Measurements from ENCODE around the gene CBFA2T2. TPM values are rescaled to one million over a fixed set of nuclear protein-coding genes. Genes with fewer than 3 reads are reported as not detected.
"Not testable (repeated sequence)": the region's sequence is repeated elsewhere in the genome, so short reads cannot be mapped to it uniquely, and the experiment has no call there.

Gene CBFA2T2
- total and polyA plus RNA-seq, 4 experiments from 2014 or later, result 16.5 to 43.4 (median 33.6) TPM

- no peak overlapping the region for H3K4me3 Mint-ChIP-seq
- Histone ChIP-seq H3K27me3 (ENCODE audit: insufficient read depth, low read length) (no peaks in the 10 kb centered on the region), H3K9me3 (ENCODE audit: control insufficient read depth in 1 of 2, low read length in 2 of 2) (no peaks in the 10 kb centered on the region), H3K4me3 (ENCODE audit: low read length in 2 of 2) (no peak overlapping the region), H3K27ac (ENCODE audit: low read depth, low read length) (no peak overlapping the region), H3K4me1 (ENCODE audit: insufficient read depth, low read length) (no peaks in the 10 kb centered on the region), H3K36me3 (ENCODE audit: insufficient read depth, low read length) (no peaks in the 10 kb centered on the region)
- DNase-seq, result no peak
- no peaks in the 10 kb centered on the region for H3K36me3 Mint-ChIP-seq
- peak overlapping the region in 1 of 7 donors; percentile 13 for H3K27ac Mint-ChIP-seq
- intact Hi-C loops (cut with micrococcal nuclease), result no loop called here
- ChIA-PET CTCF (ENCODE audit: partially characterized antibody) (interaction anchor here (0.7 to 1.8 kb wide), 3 partner anchors 9 to 208 kb away, joined by 3 to 9 read pairs (median 3); no protein-coding TSS in a partner anchor), POLR2A (ENCODE audit: partially characterized antibody) (no interaction called here)
- no peaks in the 10 kb centered on the region for H3K9me3 Mint-ChIP-seq
- no peaks in the 10 kb centered on the region for H3K27me3 Mint-ChIP-seq
- H3K4me1 Mint-ChIP-seq, result peaks cover 0 to 1% (median 0%) of the 10 kb centered on the region in 4 donors
Observed at GRCh38 chr20:33459599-33459998, 30.3 kb upstream of the CBFA2T2 start.

GRCh38 chr20:33460711-33461110 is 29.2 kb upstream of the CBFA2T2 start:
- Mint-ChIP-seq H3K27ac (no peak overlapping the region), H3K4me3 (no peak overlapping the region), H3K9me3 (no peaks in the 10 kb centered on the region), H3K4me1 (peaks cover 0 to 2% (median 0%) of the 10 kb centered on the region in 4 donors), H3K27me3 (no peaks in the 10 kb centered on the region), H3K36me3 (no peaks in the 10 kb centered on the region)
- Histone ChIP-seq H3K4me3 (ENCODE audit: low read length in 2 of 2) (no peak overlapping the region), H3K36me3 (ENCODE audit: insufficient read depth, low read length) (no peaks in the 10 kb centered on the region), H3K27me3 (ENCODE audit: insufficient read depth, low read length) (no peaks in the 10 kb centered on the region), H3K9me3 (ENCODE audit: control insufficient read depth in 1 of 2, low read length in 2 of 2) (no peaks in the 10 kb centered on the region), H3K27ac (ENCODE audit: low read depth, low read length) (no peak overlapping the region), H3K4me1 (ENCODE audit: insufficient read depth, low read length) (no peaks in the 10 kb centered on the region)
- ChIA-PET POLR2A (ENCODE audit: partially characterized antibody) (interaction anchor here (0.6 kb wide), 1 partner anchor 36 kb away, joined by 3 read pairs; no protein-coding TSS in a partner anchor), CTCF (ENCODE audit: partially characterized antibody) (interaction anchor here (0.7 to 1.8 kb wide), 4 partner anchors 10 to 207 kb away, joined by 3 to 9 read pairs (median 4); no protein-coding TSS in a partner anchor)
- no peak for DNase-seq
- intact Hi-C loops (cut with micrococcal nuclease), result no loop called here

GRCh38 chr20:33463332-33464101 is 26.4 kb upstream of the CBFA2T2 start:
- H3K4me1 Mint-ChIP-seq, result peaks cover 0 to 2% (median 0%) of the 10 kb centered on the region in 4 donors
- H3K4me3 Mint-ChIP-seq, result no peak overlapping the region
- no peak overlapping the region for H3K27ac ChIP-seq (ENCODE audit: low read depth, low read length)
- H3K4me1 ChIP-seq (ENCODE audit: insufficient read depth, low read length), result no peaks in the 10 kb centered on the region
- no peaks in the 10 kb centered on the region for H3K27me3 Mint-ChIP-seq
- no peaks in the 10 kb centered on the region for H3K36me3 Mint-ChIP-seq
- no peaks in the 10 kb centered on the region for H3K36me3 ChIP-seq (ENCODE audit: insufficient read depth, low read length)
- ChIA-PET POLR2A (ENCODE audit: partially characterized antibody) (interaction anchor here (1.3 kb wide), 1 partner anchor 205 kb away, joined by 5 read pairs; no protein-coding TSS in a partner anchor), CTCF (ENCODE audit: partially characterized antibody) (no interaction called here)
- intact Hi-C loops (cut with micrococcal nuclease), result no loop called here
- H3K27ac Mint-ChIP-seq, result peak overlapping the region in 3 of 7 donors; percentile 7 to 55 (median 22)
- H3K9me3 ChIP-seq (ENCODE audit: control insufficient read depth in 1 of 2, low read length in 2 of 2), result no peaks in the 10 kb centered on the region
- no peaks in the 10 kb centered on the region for H3K27me3 ChIP-seq (ENCODE audit: insufficient read depth, low read length)
- no peaks in the 10 kb centered on the region for H3K9me3 Mint-ChIP-seq
- no peak overlapping the region for H3K4me3 ChIP-seq (ENCODE audit: low read length in 2 of 2)
- DNase-seq, result no peak

- H3K4me1 ChIP-seq (ENCODE audit: insufficient read depth, low read length); H3K27me3 Mint-ChIP-seq; H3K4me3 ChIP-seq (ENCODE audit: low read length in 2 of 2); H3K36me3 Mint-ChIP-seq; CTCF ChIA-PET (ENCODE audit: partially characterized antibody); H3K27ac Mint-ChIP-seq; H3K4me3 Mint-ChIP-seq; H3K27me3 ChIP-seq (ENCODE audit: insufficient read depth, low read length); H3K9me3 ChIP-seq (ENCODE audit: control insufficient read depth in 1 of 2, low read length in 2 of 2); H3K27ac ChIP-seq (ENCODE audit: low read depth, low read length); POLR2A ChIA-PET (ENCODE audit: partially characterized antibody); H3K4me1 Mint-ChIP-seq; DNase-seq; H3K36me3 ChIP-seq (ENCODE audit: insufficient read depth, low read length); H3K9me3 Mint-ChIP-seq; intact Hi-C loops (cut with micrococcal nuclease): not testable (repeated sequence)
Observed at GRCh38 chr20:33464759-33465158, 25.1 kb upstream of the CBFA2T2 start.

GRCh38 chr20:33465481-33466302 is 24.2 kb upstream of the CBFA2T2 start:
- no peak overlapping the region for H3K27ac ChIP-seq (ENCODE audit: low read depth, low read length)
- DNase-seq, result no peak
- peaks cover 0 to 2% (median 0%) of the 10 kb centered on the region in 4 donors for H3K4me1 Mint-ChIP-seq
- no peaks in the 10 kb centered on the region for H3K4me1 ChIP-seq (ENCODE audit: insufficient read depth, low read length)
- H3K36me3 Mint-ChIP-seq, result no peaks in the 10 kb centered on the region
- no peaks in the 10 kb centered on the region for H3K27me3 Mint-ChIP-seq
- H3K4me3 ChIP-seq (ENCODE audit: low read length in 2 of 2), result no peak overlapping the region
- H3K9me3 Mint-ChIP-seq, result no peaks in the 10 kb centered on the region
- no peaks in the 10 kb centered on the region for H3K36me3 ChIP-seq (ENCODE audit: insufficient read depth, low read length)
- POLR2A ChIA-PET (ENCODE audit: partially characterized antibody), result no interaction called here
- H3K27ac Mint-ChIP-seq, result no peak overlapping the region
- H3K4me3 Mint-ChIP-seq, result no peak overlapping the region
- CTCF ChIA-PET (ENCODE audit: partially characterized antibody), result interaction anchor here (2.9 kb wide), 1 partner anchor 8 kb away, joined by 9 read pairs; no protein-coding TSS in a partner anchor
- intact Hi-C loops (cut with micrococcal nuclease), result no loop called here
- H3K9me3 ChIP-seq (ENCODE audit: control insufficient read depth in 1 of 2, low read length in 2 of 2), result no peaks in the 10 kb centered on the region
- H3K27me3 ChIP-seq (ENCODE audit: insufficient read depth, low read length), result no peaks in the 10 kb centered on the region

GRCh38 chr20:33466303-33466646 is 23.6 kb upstream of the CBFA2T2 start:
- CTCF ChIA-PET (ENCODE audit: partially characterized antibody), result interaction anchor here (2.9 kb wide), 1 partner anchor 8 kb away, joined by 9 read pairs; no protein-coding TSS in a partner anchor
- no peaks in the 10 kb centered on the region for H3K4me1 ChIP-seq (ENCODE audit: insufficient read depth, low read length)

GRCh38 chr20:33470457-33470856 is 19.4 kb upstream of the CBFA2T2 start:
- H3K36me3 Mint-ChIP-seq, result no peaks in the 10 kb centered on the region
- Histone ChIP-seq H3K27me3 (ENCODE audit: insufficient read depth, low read length) (no peaks in the 10 kb centered on the region), H3K4me1 (ENCODE audit: insufficient read depth, low read length) (no peaks in the 10 kb centered on the region), H3K9me3 (ENCODE audit: control insufficient read depth in 1 of 2, low read length in 2 of 2) (no peaks in the 10 kb centered on the region), H3K36me3 (ENCODE audit: insufficient read depth, low read length) (no peaks in the 10 kb centered on the region), H3K4me3 (ENCODE audit: low read length in 2 of 2) (no peak overlapping the region), H3K27ac (ENCODE audit: low read depth, low read length) (no peak overlapping the region)
- no peak overlapping the region for H3K27ac Mint-ChIP-seq
- no peak overlapping the region for H3K4me3 Mint-ChIP-seq
- CTCF ChIA-PET (ENCODE audit: partially characterized antibody), result interaction anchor here (1.0 kb wide), 1 partner anchor 198 kb away, joined by 4 read pairs; no protein-coding TSS in a partner anchor
- no peaks in the 10 kb centered on the region for H3K27me3 Mint-ChIP-seq
- POLR2A ChIA-PET (ENCODE audit: partially characterized antibody), result no interaction called here
- DNase-seq, result no peak
- no peaks in the 10 kb centered on the region for H3K9me3 Mint-ChIP-seq
- intact Hi-C loops (cut with micrococcal nuclease), result no loop called here
- no peaks in the 10 kb centered on the region for H3K4me1 Mint-ChIP-seq

More at GRCh38 chr20:33466303-33466646, 23.6 kb upstream of the CBFA2T2 start:
- no peaks in the 10 kb centered on the region for H3K9me3 Mint-ChIP-seq
- intact Hi-C loops (cut with micrococcal nuclease), result no loop called here
- H3K4me1 Mint-ChIP-seq, result peaks cover 0 to 2% (median 0%) of the 10 kb centered on the region in 4 donors
- DNase-seq, result no peak
- H3K9me3 ChIP-seq (ENCODE audit: control insufficient read depth in 1 of 2, low read length in 2 of 2), result no peaks in the 10 kb centered on the region
- no peaks in the 10 kb centered on the region for H3K36me3 ChIP-seq (ENCODE audit: insufficient read depth, low read length)
- no peaks in the 10 kb centered on the region for H3K36me3 Mint-ChIP-seq
- H3K27ac ChIP-seq (ENCODE audit: low read depth, low read length), result no peak overlapping the region
- no peak overlapping the region for H3K4me3 Mint-ChIP-seq
- POLR2A ChIA-PET (ENCODE audit: partially characterized antibody), result no interaction called here
- H3K4me3 ChIP-seq (ENCODE audit: low read length in 2 of 2), result no peak overlapping the region
- no peaks in the 10 kb centered on the region for H3K27me3 ChIP-seq (ENCODE audit: insufficient read depth, low read length)
- no peaks in the 10 kb centered on the region for H3K27me3 Mint-ChIP-seq
- no peak overlapping the region for H3K27ac Mint-ChIP-seq

All from CD4-positive, alpha-beta memory T cell (primary cell).